Small intestine (tissue), 7 donors: ENCODE results near the gene BLOC1S3. TPM values are rescaled to one million over a fixed set of nuclear protein-coding genes. Genes with fewer than 3 reads are reported as not detected.

Source experiments
- DNase-seq, 2 donors: peaks; one replicate each; pipeline versions ENCODE4 v3.0.0 to v3.0.0-alpha.2; 2013
- FAIRE-seq: peaks from 2 replicates; lab custom pipeline; 2012; peaks lifted over from hg19 to GRCh38; lab: Jason Lieb, UNC
- H3K27ac ChIP-seq, 3 donors: one replicate each; pipeline ENCODE4 v1.5.1; 2013; ENCODE audit warnings: low read length in 2 of 3, mild to moderate bottlenecking in 2 of 3, control low read depth in 1 of 3, inconsistent platforms in 1 of 3, low read depth in 1 of 3, moderate library complexity in 1 of 3
- H3K27me3 ChIP-seq, 3 donors: one replicate each; pipeline ENCODE4 v1.6.1; 2013; ENCODE audit warnings: low read length in 3 of 3, inconsistent platforms in 1 of 3; ENCODE audit not compliant: control insufficient read depth in 3 of 3, insufficient read depth in 3 of 3
- H3K36me3 ChIP-seq, 3 donors: one replicate each; pipeline ENCODE4 v1.6.1; 2013; ENCODE audit warnings: low read length in 3 of 3, inconsistent platforms in 1 of 3, low read depth in 1 of 3, mild to moderate bottlenecking in 1 of 3, moderate library complexity in 1 of 3; ENCODE audit not compliant: control insufficient read depth in 3 of 3, insufficient read depth in 2 of 3
- H3K4me1 ChIP-seq, 3 donors: one replicate each; pipeline ENCODE4 v1.6.1; 2013; ENCODE audit warnings: low read length in 2 of 3, inconsistent platforms in 1 of 3, low read depth in 1 of 3, mild to moderate bottlenecking in 1 of 3, moderate library complexity in 1 of 3; ENCODE audit not compliant: control insufficient read depth in 3 of 3, insufficient read depth in 2 of 3
- H3K4me3 ChIP-seq, 3 donors: one replicate each; pipeline ENCODE4 v1.5.1; 2013; ENCODE audit warnings: low read length in 3 of 3, control low read depth in 1 of 3, inconsistent platforms in 1 of 3, low read depth in 1 of 3, mild to moderate bottlenecking in 1 of 3, moderate library complexity in 1 of 3
- H3K9me3 ChIP-seq, 2 donors: one replicate each; pipeline ENCODE4 v1.6.1; 2013; ENCODE audit warnings: low read depth in 1 of 2, low read length in 1 of 2; ENCODE audit not compliant: control insufficient read depth in 2 of 2, insufficient read depth in 1 of 2
- WGBS, 3 donors: extraction: QIAGEN DNeasy Blood & Tissue Kit; methylation state at CpG; one replicate each; pipeline ENCODE4 v1.1.7; 2013; 5-methylcytosine and 5-hydroxymethylcytosine counted together
- polyA plus RNA-seq, 4 donors: library from polyadenylated mRNA; stranded (reverse) in 3 of 4; unstranded in 1 of 4; fragments of 200-250 nt in 3 of 4; fragments of 120-200 nt in 1 of 4; gene quantifications; one replicate each; pipeline versions ENCODE4 v1.2.1 to v1.2.3, GENCODE V29; 2013
- donor health status: healthy with polysubstance abuse.
- donor health status: control.
- donor health status: control.
- donor health status: Bipolar disorder and iron deficiency.
- donor health status: healthy.

Gene BLOC1S3
- polyA plus RNA-seq, 4 donors = 3.6 to 12.8 (median 6.4) TPM

DNA sequence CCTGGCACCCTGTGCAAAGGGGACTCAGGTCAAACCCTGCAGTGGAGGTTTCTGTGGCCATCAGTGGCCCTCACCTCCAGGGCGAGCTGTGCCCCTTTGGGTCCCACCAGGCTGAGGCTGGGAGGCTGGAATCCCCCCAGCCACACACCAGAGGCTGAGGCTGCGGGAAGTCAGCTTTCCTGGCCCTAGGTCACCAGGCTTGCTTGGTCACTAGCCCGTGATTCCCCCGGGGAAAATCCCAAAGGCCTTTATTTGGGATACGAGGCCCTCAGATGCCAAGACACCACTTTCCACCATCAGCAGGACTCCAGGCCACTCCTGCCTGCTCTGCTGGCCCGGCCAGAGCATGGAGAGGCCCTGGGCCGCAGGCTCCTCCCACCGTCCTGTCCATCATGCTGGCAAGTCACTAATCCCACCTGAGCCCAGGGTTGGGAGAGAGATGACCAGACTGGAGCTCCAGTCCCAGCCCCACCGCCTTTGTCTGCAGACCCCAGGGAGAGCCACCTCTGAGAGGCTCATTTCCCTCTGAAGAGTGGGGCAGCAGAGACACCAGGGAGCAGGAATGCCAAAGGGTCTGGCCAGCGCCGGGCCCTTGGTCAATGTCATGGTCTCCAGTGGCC lies 22.5 kb upstream of the BLOC1S3 start:
- DNase-seq (no peak), FAIRE-seq (no peak)
- no peak overlapping the region for H3K4me3 ChIP-seq
- no peaks in the 10 kb centered on the region for H3K9me3 ChIP-seq
- WGBS, 3 donors = 82 to 87% (median 83%) methylated on average over 11 of the region's 11 CpGs
- H3K27ac ChIP-seq = no peak overlapping the region
- H3K36me3 ChIP-seq = peaks cover 0 to 2% (median 0%) of the 10 kb centered on the region in 3 donors
- H3K4me1 ChIP-seq = peaks cover 0 to 26% (median 2%) of the 10 kb centered on the region in 3 donors
- H3K27me3 ChIP-seq = peaks cover 2 to 62% (median 4%) of the 10 kb centered on the region in 3 donors

DNA sequence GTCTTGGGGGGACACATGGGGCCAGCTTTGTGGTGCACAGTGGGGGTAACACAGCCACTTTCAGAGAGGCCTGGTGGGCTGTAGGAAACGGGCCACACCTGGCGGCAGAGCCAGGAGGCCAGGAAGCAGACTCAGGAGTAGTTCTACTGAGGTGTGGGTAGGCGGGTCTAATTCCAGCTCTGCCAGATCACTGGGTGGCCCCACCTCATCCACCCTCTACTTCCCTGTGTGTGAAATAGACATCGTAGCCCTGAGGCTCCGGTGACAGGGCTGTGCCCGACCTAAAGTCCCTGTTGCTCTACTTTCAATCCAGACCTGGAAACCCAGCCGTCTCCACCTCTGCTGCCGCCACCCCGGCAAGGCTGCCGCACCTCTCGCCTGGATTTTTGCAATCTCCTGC lies 21.8 kb upstream of the BLOC1S3 start:
- FAIRE-seq (no peak), DNase-seq (peak in 1 of 2 donors; percentile 37)
- Histone ChIP-seq H3K36me3 (no peaks in the 10 kb centered on the region), H3K27ac (no peak overlapping the region), H3K9me3 (no peaks in the 10 kb centered on the region), H3K4me1 (peaks cover 0 to 30% (median 2%) of the 10 kb centered on the region in 3 donors), H3K27me3 (peaks cover 2 to 62% (median 3%) of the 10 kb centered on the region in 3 donors), H3K4me3 (no peak overlapping the region)
- 34 to 64% (median 46%) methylated on average over 11 of the region's 11 CpGs for WGBS, 3 donors

DNA sequence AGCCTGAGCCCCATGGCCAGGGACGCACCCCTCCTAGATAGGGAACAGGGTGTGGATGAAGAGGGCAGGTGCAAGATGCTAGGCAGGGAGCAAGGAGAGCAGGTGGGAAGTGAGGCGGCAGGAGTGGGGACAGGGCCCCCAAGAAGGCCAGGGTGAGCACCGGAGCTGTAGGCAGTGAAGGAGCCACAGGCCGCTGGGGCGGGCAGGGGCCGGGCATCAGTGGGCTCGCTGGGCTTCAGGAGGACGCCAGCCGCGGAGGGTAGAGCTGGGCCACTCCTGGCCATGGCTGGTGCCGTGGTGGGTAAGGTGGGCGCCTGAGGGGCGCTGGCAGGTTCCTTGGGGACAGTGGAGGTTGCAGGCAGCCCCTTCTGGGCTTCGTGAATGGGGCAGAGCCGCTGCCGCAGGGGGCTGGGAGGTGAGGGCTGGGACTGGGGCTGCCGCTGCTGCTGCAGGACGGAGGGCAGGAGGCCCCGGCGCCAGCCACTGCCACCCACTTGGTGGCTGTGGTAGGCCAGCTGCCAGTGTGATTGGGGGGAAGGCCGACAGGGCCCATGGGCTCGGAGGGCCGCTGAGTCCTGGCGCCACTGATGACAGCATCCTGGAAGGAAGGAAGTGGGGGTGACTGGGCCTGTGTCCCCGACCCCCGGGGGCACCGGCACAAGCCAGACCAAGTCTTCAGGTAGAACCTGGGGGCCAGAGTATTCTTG lies 19.9 kb upstream of the BLOC1S3 start:
- WGBS, 3 donors = 56 to 74% (median 67%) methylated on average over 16 to 27 of the region's 27 CpGs
- peaks cover 0 to 4% (median 0%) of the 10 kb centered on the region in 3 donors for H3K36me3 ChIP-seq
- FAIRE-seq (no peak), DNase-seq (no peak)
- no peaks in the 10 kb centered on the region for H3K9me3 ChIP-seq
- H3K4me1 ChIP-seq = peaks cover 0 to 20% (median under 1%) of the 10 kb centered on the region in 3 donors
- no peak overlapping the region for H3K27ac ChIP-seq
- H3K4me3 ChIP-seq = no peak overlapping the region
- peaks cover 0 to 44% (median 2%) of the 10 kb centered on the region in 3 donors for H3K27me3 ChIP-seq

DNA sequence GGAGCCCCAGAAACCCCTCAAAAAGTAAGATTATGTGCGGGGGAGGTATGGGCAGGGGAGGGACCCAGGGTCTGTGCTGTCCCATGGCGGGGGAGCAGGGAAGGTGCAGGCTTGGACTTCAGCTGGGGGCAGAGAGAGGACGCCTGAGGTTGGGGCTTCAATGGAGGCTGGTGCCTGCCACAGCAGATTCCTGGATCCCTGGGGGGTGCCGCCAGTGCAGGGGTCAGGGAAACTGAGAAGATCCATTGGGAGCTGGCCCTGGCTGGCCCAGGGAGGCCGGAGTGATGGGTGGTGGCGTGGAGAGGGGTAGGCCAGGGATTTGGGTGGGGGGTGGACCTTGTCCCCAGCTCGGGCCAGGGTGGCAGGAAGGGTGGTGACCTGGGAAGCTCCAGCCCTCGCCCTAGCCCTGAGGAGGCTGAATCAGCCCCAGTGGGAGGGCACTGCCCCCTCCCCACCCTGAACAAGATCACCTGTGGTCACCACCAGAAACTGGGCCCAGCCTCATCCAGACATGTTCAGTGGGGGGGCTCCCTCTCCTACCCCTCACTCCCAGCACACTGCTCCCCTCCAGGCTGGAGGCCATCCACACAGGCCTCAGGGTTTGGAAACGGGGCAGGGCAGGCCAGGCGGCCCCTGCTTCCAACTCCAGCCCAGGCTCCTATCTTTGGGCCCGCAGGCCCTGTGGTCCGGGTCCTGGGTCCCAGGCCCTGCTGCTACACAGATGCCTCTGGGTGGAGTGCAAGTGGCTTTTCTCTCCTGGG lies 19.2 kb upstream of the BLOC1S3 start:
- Histone ChIP-seq H3K4me3 (no peak overlapping the region), H3K27me3 (peaks cover 0 to 37% (median 2%) of the 10 kb centered on the region in 3 donors), H3K4me1 (peaks cover 0 to 13% (median 0%) of the 10 kb centered on the region in 3 donors), H3K36me3 (peaks cover 0 to 4% (median 0%) of the 10 kb centered on the region in 3 donors), H3K27ac (no peak overlapping the region), H3K9me3 (no peaks in the 10 kb centered on the region)
- 80 to 85% (median 80%) methylated on average over 9 to 12 of the region's 12 CpGs for WGBS, 3 donors
- DNase-seq (no peak), FAIRE-seq (no peak)

DNA sequence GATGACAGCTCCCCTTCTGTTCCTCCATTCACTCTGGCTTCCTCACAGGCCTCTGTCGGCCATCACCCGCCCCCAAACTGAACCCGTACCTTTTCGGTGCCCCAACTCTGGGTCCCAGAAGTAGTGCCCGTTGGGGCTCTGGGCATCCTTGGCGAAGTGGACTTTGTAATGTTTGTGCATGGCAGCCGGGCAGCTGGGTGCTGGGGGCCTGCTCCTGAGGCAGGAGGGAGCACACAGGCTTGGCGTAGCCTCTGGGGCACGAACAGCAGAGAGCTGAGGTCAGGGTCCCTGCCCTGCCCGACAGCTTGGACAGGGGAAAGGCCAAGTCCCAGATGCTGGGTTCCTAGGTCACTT lies 18.6 kb upstream of the BLOC1S3 start:
- H3K4me1 ChIP-seq = peaks cover 0 to 11% (median 0%) of the 10 kb centered on the region in 3 donors
- no peak overlapping the region for H3K27ac ChIP-seq
- WGBS, 3 donors = 24 to 65% (median 42%) methylated on average over 10 of the region's 10 CpGs
- H3K27me3 ChIP-seq = peaks cover 0 to 32% (median 2%) of the 10 kb centered on the region in 3 donors
- FAIRE-seq (no peak), DNase-seq (no peak)
- H3K4me3 ChIP-seq = no peak overlapping the region
- no peaks in the 10 kb centered on the region for H3K9me3 ChIP-seq
- peaks cover 0 to 4% (median 0%) of the 10 kb centered on the region in 3 donors for H3K36me3 ChIP-seq

DNA sequence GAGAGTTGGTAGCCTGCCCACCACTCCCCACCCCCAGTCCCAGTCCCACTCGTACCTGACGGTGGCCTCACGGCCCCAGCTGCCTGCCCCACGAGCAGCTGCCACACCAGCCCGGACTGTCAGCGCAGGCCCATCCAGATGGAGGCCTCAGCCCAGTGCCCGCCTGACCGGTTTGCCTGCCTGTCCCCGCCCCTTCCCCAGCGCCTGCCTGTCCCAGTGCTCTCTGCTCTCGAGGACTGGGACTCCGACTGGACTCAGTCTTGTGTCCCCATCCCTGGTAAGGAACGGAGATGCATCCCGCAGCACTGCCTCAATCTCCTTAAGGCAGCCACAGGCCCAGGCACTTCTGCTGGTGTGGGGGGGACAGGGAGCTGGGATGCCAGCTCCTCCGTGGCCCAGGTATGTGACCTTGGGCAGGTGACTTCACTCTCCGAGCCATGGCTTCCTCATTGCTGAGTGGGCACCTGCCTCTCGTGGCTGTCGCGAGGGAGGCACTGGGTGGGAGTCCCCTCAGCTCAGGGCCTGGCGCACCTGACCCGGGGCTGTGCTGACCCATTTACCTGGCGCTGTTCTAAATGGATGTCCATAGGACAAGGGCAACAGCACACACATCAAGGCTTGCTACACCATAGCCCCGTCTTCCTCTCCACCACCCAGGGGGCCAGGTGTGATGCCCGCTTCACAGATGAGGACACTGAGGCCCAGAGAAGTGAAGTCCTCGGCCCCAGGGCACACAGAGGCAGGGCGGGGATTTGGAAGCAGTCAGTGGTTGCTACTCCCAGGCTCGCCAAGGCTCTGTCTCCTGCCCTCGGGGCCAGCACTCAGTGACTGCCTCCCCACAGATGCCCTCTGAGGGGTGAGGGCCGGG lies 17.5 kb upstream of the BLOC1S3 start, which contains the start of gene NKPD1:
TSS of gene NKPD1 (minus strand) at position 113 of the 868 bp plus-strand sequence. CDS start 832 bp downstream, outside the sequence.
- WGBS, 3 donors = 23 to 47% (median 37%) methylated on average over 23 to 29 of the region's 29 CpGs
- Histone ChIP-seq H3K9me3 (no peaks in the 10 kb centered on the region), H3K27me3 (peaks cover 0 to 22% (median 2%) of the 10 kb centered on the region in 3 donors), H3K4me1 (peaks cover 0 to 11% (median 0%) of the 10 kb centered on the region in 3 donors), H3K36me3 (peaks cover 0 to 4% (median 0%) of the 10 kb centered on the region in 3 donors), H3K27ac (no peak within 1 kb of the TSS), H3K4me3 (no peak within 1 kb of the TSS)
- peak; percentile 47 to 65 for DNase-seq
- FAIRE-seq = no peak

DNA sequence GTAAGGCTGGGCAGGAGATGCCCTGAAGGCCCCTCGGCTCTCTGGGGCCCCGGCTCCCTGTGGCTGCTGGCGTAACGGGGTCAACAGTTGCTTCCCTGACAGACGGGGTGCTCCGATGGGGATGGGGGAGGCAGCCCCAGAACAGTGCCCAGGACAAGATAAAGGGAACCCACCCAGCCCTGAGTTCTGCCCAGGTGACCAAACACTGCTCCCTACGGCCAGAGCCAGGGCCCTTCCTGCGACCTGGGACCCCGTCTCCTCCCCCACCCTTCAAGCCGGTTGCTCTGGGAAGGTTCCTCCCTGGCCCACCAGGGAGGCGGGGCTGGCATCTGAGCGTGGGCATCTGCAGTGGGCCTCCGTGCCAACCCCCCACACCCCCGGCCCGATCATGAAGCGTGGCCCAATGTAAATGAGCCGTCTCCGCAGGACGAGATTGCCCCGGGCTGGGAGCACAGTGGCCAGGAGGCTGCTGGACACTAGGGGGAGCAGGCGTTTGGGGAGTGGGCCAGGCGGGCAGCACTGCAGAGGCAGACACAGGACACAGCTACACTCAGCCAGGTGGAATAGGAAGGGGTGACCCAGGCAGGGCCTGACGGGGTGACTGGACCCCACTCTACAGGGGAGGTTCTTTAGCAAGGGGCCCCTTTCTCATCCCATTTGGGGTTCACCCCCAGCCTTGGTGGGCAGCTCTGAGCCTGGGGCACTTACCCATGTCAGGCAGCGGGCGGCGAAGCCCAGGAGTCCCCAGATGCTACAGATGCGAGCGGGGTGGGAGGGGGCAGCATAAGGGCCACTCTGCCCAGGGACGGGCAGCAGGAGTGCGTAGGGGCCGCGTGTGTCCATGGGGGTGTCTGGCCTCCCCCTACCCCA lies 16.6 kb upstream of the BLOC1S3 start:
- Histone ChIP-seq H3K9me3 (no peaks in the 10 kb centered on the region), H3K4me1 (peaks cover 0 to 11% (median 0%) of the 10 kb centered on the region in 3 donors), H3K27ac (no peak overlapping the region), H3K36me3 (peaks cover 0 to 4% (median 0%) of the 10 kb centered on the region in 3 donors), H3K27me3 (peaks cover 0 to 18% (median 2%) of the 10 kb centered on the region in 3 donors), H3K4me3 (no peak overlapping the region)
- DNase-seq = no peak
- WGBS, 3 donors = 32 to 49% (median 44%) methylated on average over 28 to 32 of the region's 32 CpGs
- FAIRE-seq = no peak
